ENCODE measurements around the gene HIVEP2.

HIVEP2 gene

GRCh38 chr6:142823256-142823902 lies 121.6 kb downstream of the HIVEP2 start:
- H3K4me3 Mint-ChIP-seq: no peak overlapping the region
- H3K27ac Mint-ChIP-seq: peak overlapping the region; percentile 99
- ATAC-seq: no peak
- H3K36me3 Mint-ChIP-seq: peaks cover 18% of the 10 kb centered on the region
- H3K4me1 Mint-ChIP-seq: peaks cover 54% of the 10 kb centered on the region
- H3K27me3 Mint-ChIP-seq: no peaks in the 10 kb centered on the region
- no peaks in the 10 kb centered on the region for H3K9me3 Mint-ChIP-seq

GRCh38 chr6:142822842-142823241 lies 122.1 kb downstream of the HIVEP2 start:
- ATAC-seq: no peak
- H3K4me3 Mint-ChIP-seq: no peak overlapping the region

GRCh38 chr6:142822383-142822782 lies 122.6 kb downstream of the HIVEP2 start:
- Mint-ChIP-seq H3K36me3 (peaks cover 15% of the 10 kb centered on the region), H3K27ac (peak overlapping the region; percentile 99), H3K4me3 (no peak overlapping the region), H3K27me3 (no peaks in the 10 kb centered on the region), H3K4me1 (peaks cover 60% of the 10 kb centered on the region), H3K9me3 (no peaks in the 10 kb centered on the region)
- ATAC-seq: peak; percentile 70

More at GRCh38 chr6:142822842-142823241, 122.1 kb downstream of the HIVEP2 start:
- Mint-ChIP-seq H3K36me3 (peaks cover 13% of the 10 kb centered on the region), H3K27me3 (no peaks in the 10 kb centered on the region), H3K4me1 (peaks cover 58% of the 10 kb centered on the region), H3K27ac (peak overlapping the region; percentile 99), H3K9me3 (no peaks in the 10 kb centered on the region)

- ATAC-seq: no peak
- Mint-ChIP-seq H3K36me3 (peaks cover 17% of the 10 kb centered on the region), H3K9me3 (no peaks in the 10 kb centered on the region), H3K4me3 (no peak overlapping the region), H3K27me3 (no peaks in the 10 kb centered on the region), H3K27ac (peak overlapping the region; percentile 99), H3K4me1 (peaks cover 62% of the 10 kb centered on the region)
Observed at GRCh38 chr6:142821860-142822259, 123.1 kb downstream of the HIVEP2 start.

- peaks cover 66% of the 10 kb centered on the region for H3K4me1 Mint-ChIP-seq
- no peaks in the 10 kb centered on the region for H3K9me3 Mint-ChIP-seq
- H3K36me3 Mint-ChIP-seq: peaks cover 22% of the 10 kb centered on the region
- ATAC-seq: no peak
- no peaks in the 10 kb centered on the region for H3K27me3 Mint-ChIP-seq
- H3K27ac Mint-ChIP-seq: peak overlapping the region; percentile 99
- H3K4me3 Mint-ChIP-seq: no peak overlapping the region
Observed at GRCh38 chr6:142821164-142821716, 123.7 kb downstream of the HIVEP2 start.

- H3K27me3 Mint-ChIP-seq: no peaks in the 10 kb centered on the region
- H3K4me3 Mint-ChIP-seq: peak overlapping the region; percentile 82
- H3K36me3 Mint-ChIP-seq: peaks cover 22% of the 10 kb centered on the region
- H3K9me3 Mint-ChIP-seq: no peaks in the 10 kb centered on the region
- peak overlapping the region; percentile 99 for H3K27ac Mint-ChIP-seq
- no peak for ATAC-seq
- peaks cover 66% of the 10 kb centered on the region for H3K4me1 Mint-ChIP-seq
Observed at GRCh38 chr6:142820338-142821051, 124.5 kb downstream of the HIVEP2 start.

- no peaks in the 10 kb centered on the region for H3K27me3 Mint-ChIP-seq
- peak overlapping the region; percentile 99 for H3K27ac Mint-ChIP-seq
- H3K9me3 Mint-ChIP-seq: no peaks in the 10 kb centered on the region
- peak overlapping the region; percentile 82 for H3K4me3 Mint-ChIP-seq
- peak; percentile 82 for ATAC-seq
- peaks cover 26% of the 10 kb centered on the region for H3K36me3 Mint-ChIP-seq
- H3K4me1 Mint-ChIP-seq: peaks cover 71% of the 10 kb centered on the region
Observed at GRCh38 chr6:142819603-142820337, 125.2 kb downstream of the HIVEP2 start.

- Mint-ChIP-seq H3K27me3 (no peaks in the 10 kb centered on the region), H3K36me3 (peaks cover 32% of the 10 kb centered on the region), H3K27ac (peak overlapping the region; percentile 77), H3K4me1 (peaks cover 77% of the 10 kb centered on the region), H3K9me3 (peaks cover 3% of the 10 kb centered on the region), H3K4me3 (no peak overlapping the region)
- ATAC-seq: no peak
Observed at GRCh38 chr6:142816486-142816885, 128.5 kb downstream of the HIVEP2 start.

GRCh38 chr6:142816031-142816430 lies 128.9 kb downstream of the HIVEP2 start:
- peaks cover 77% of the 10 kb centered on the region for H3K4me1 Mint-ChIP-seq
- H3K4me3 Mint-ChIP-seq: no peak overlapping the region
- H3K36me3 Mint-ChIP-seq: peaks cover 35% of the 10 kb centered on the region
- no peak overlapping the region for H3K27ac Mint-ChIP-seq
- H3K27me3 Mint-ChIP-seq: no peaks in the 10 kb centered on the region
- no peak for ATAC-seq
- H3K9me3 Mint-ChIP-seq: peaks cover 3% of the 10 kb centered on the region

GRCh38 chr6:142811923-142812322 lies 133.1 kb downstream of the HIVEP2 start:
- Mint-ChIP-seq H3K4me1 (peaks cover 63% of the 10 kb centered on the region), H3K36me3 (peaks cover 56% of the 10 kb centered on the region), H3K27ac (peak overlapping the region; percentile 63), H3K27me3 (no peaks in the 10 kb centered on the region), H3K9me3 (peaks cover 7% of the 10 kb centered on the region), H3K4me3 (no peak overlapping the region)
- ATAC-seq: no peak

GRCh38 chr6:142810952-142811514 lies 133.9 kb downstream of the HIVEP2 start:
- Mint-ChIP-seq H3K36me3 (peaks cover 54% of the 10 kb centered on the region), H3K4me1 (peaks cover 63% of the 10 kb centered on the region), H3K27ac (peak overlapping the region; percentile 63), H3K4me3 (peak overlapping the region; percentile 4), H3K27me3 (no peaks in the 10 kb centered on the region), H3K9me3 (peaks cover 7% of the 10 kb centered on the region)
- peak; percentile 64 for ATAC-seq

GRCh38 chr6:142809947-142810346 lies 135.0 kb downstream of the HIVEP2 start:
- peaks cover 71% of the 10 kb centered on the region for H3K4me1 Mint-ChIP-seq
- H3K27me3 Mint-ChIP-seq: no peaks in the 10 kb centered on the region
- H3K9me3 Mint-ChIP-seq: peaks cover 7% of the 10 kb centered on the region
- H3K4me3 Mint-ChIP-seq: no peak overlapping the region
- H3K36me3 Mint-ChIP-seq: peaks cover 52% of the 10 kb centered on the region
- no peak overlapping the region for H3K27ac Mint-ChIP-seq
- ATAC-seq: no peak

- peaks cover 48% of the 10 kb centered on the region for H3K36me3 Mint-ChIP-seq
Observed at GRCh38 chr6:142808405-142809061, 136.4 kb downstream of the HIVEP2 start.

GRCh38 chr6:142805042-142805441 lies 139.9 kb downstream of the HIVEP2 start:
- H3K36me3 Mint-ChIP-seq: peaks cover 46% of the 10 kb centered on the region
- no peaks in the 10 kb centered on the region for H3K27me3 Mint-ChIP-seq
- H3K4me1 Mint-ChIP-seq: peaks cover 75% of the 10 kb centered on the region
- ATAC-seq: no peak
- H3K9me3 Mint-ChIP-seq: peaks cover 5% of the 10 kb centered on the region
- no peak overlapping the region for H3K4me3 Mint-ChIP-seq
- peak overlapping the region; percentile 82 for H3K27ac Mint-ChIP-seq

More at GRCh38 chr6:142808405-142809061, 136.4 kb downstream of the HIVEP2 start:
- no peak for ATAC-seq
- peak overlapping the region; percentile 33 for H3K27ac Mint-ChIP-seq
- no peak overlapping the region for H3K4me3 Mint-ChIP-seq
- peaks cover 71% of the 10 kb centered on the region for H3K4me1 Mint-ChIP-seq
- H3K27me3 Mint-ChIP-seq: no peaks in the 10 kb centered on the region
- H3K9me3 Mint-ChIP-seq: peaks cover 5% of the 10 kb centered on the region

All from stimulated activated memory B cell treated with anti-CD40 and anti-IgM and Interleukin-4, amounts not matched to agents 10 μg/mL and 1 μg/mL and 100 μg/mL, for 72 hours (primary cell).